HepG2 (cell line): ENCODE results near the gene ARVCF. TPM values are rescaled to one million over a fixed set of nuclear protein-coding genes. Genes with fewer than 3 reads are reported as not detected.

Source experiments
- ATAC-seq: fragments of 200-7000 bp; cut with Tn5 transposase; 3 replicates; pipeline ENCODE4 v1.9.1; 2020; ENCODE audit warnings: mild to moderate bottlenecking, moderate library complexity
- BruUV-seq: library from RNA; stranded (reverse); fragments of 400-500 nt; replicated peaks from 2 replicates; lab custom pipeline; 2021; lab: Mats Ljungman, UMichigan
- CTCF ChIA-PET: fragments of 300-600 bp; formaldehyde crosslinking; extraction: SDS; loops from one replicate; lab custom pipeline; 2021; ENCODE audit warnings: low total read pairs, inconsistent platforms, low intra/inter-chr PET ratio; lab: Yijun Ruan, JAX
- POLR2A ChIA-PET: fragments of 350-600 bp; sonication (Branson Sonifier 250); formaldehyde crosslinking; loops from one replicate; lab custom pipeline; 2020; ENCODE audit warnings: antibody characterized with exemption, inconsistent platforms; lab: Yijun Ruan, JAX
- DNase-seq: peaks from one replicate; pipeline ENCODE4 v3.0.0-alpha.2; 2015; ENCODE audit warnings: low spot score
- FAIRE-seq: peaks from 3 replicates; lab custom pipeline; 2011; peaks lifted over from hg19 to GRCh38; lab: Jason Lieb, UNC
- H2AFZ ChIP-seq: one replicate; pipeline ENCODE4 v1.6.1; 2011; ENCODE audit warnings: low read length, inconsistent platforms
- H3K27ac ChIP-seq: fragments of 300-600 bp; 3 replicates; pipeline ENCODE4 v1.8.0; 2011; ENCODE audit warnings: mixed run types, mild to moderate bottlenecking, mixed read lengths, low read length, inconsistent platforms; ENCODE audit not compliant: insufficient read depth; ENCODE audit errors: extremely low read length
- H3K27me3 ChIP-seq, 2 experiments: fragments of 200-600 bp in 1 of 2; 2 replicates in 1 of 2; 3 replicates in 1 of 2; pipeline versions ENCODE4 v1.6.0 to v1.8.0; 2011; ENCODE audit warnings: low read length in 2 of 2, mild to moderate bottlenecking in 2 of 2, moderate library complexity in 2 of 2, inconsistent platforms in 1 of 2; ENCODE audit not compliant: insufficient read depth in 2 of 2, control insufficient read depth in 1 of 2
- H3K36me3 ChIP-seq, 2 experiments: fragments of 200-600 bp in 1 of 2; replicated peaks in 1 of 2; 2 replicates in 1 of 2; 3 replicates in 1 of 2; pipeline versions ENCODE4 v1.5.1 to v1.8.0; 2011; ENCODE audit warnings: low read length in 2 of 2, inconsistent platforms in 1 of 2; ENCODE audit not compliant: insufficient read depth in 2 of 2, control insufficient read depth in 1 of 2
- H3K4me1 ChIP-seq: 2 replicates; pipeline ENCODE4 v1.5.1; 2012; ENCODE audit warnings: low read length, inconsistent platforms; ENCODE audit not compliant: insufficient read depth
- H3K4me2 ChIP-seq: 2 replicates; pipeline ENCODE4 v1.6.0; 2011; ENCODE audit warnings: low read depth, low read length, inconsistent platforms
- H3K4me3 ChIP-seq, 3 experiments: fragments of 200-600 bp in 1 of 3; sonication (generic), shearing (Covaris generic) in 1 of 3; replicated peaks in 1 of 3; 2 replicates each; pipeline ENCODE4 v1.5.1; 2011 to 2016; ENCODE audit warnings: low read length in 3 of 3, inconsistent platforms in 2 of 3, low read depth in 2 of 3, mild to moderate bottlenecking in 2 of 3, control low read depth in 1 of 3, mixed read lengths in 1 of 3; ENCODE audit not compliant: insufficient read depth in 1 of 3
- H3K79me2 ChIP-seq: one replicate; pipeline ENCODE4 v1.6.1; 2011; ENCODE audit warnings: low read length, inconsistent platforms; ENCODE audit not compliant: insufficient read depth
- H3K9ac ChIP-seq: 2 replicates; pipeline ENCODE4 v1.6.0; 2011; ENCODE audit warnings: mild to moderate bottlenecking, low read depth, low read length, inconsistent platforms; ENCODE audit not compliant: insufficient read depth
- H3K9me3 ChIP-seq: 2 replicates; pipeline ENCODE4 v1.5.1; 2012; ENCODE audit warnings: mild to moderate bottlenecking, low read length
- H4K20me1 ChIP-seq: 2 replicates; pipeline ENCODE4 v1.6.0; 2011; ENCODE audit warnings: inconsistent platforms, mild to moderate bottlenecking, low read length, moderate library complexity; ENCODE audit not compliant: insufficient read depth
- HNF1A ChIP-seq, 2 experiments: sonication (generic) in 1 of 2; formaldehyde crosslinking in 1 of 2; IDR thresholded peaks; 2 replicates each; pipeline versions ENCODE4 v1.4.0 to v1.6.1; 2016 to 2020; ENCODE audit warnings: borderline replicate concordance in 1 of 2, low read depth in 1 of 2, mild to moderate bottlenecking in 1 of 2, missing genetic modification reagents in 1 of 2
- TOE1 ChIP-seq: sonication (generic); formaldehyde crosslinking; IDR thresholded peaks from 2 replicates; pipeline ENCODE4 v1.4.0; 2020; ENCODE audit warnings: mild to moderate bottlenecking, missing genetic modification reagents
- ZBTB37 ChIP-seq: sonication (generic); formaldehyde crosslinking; IDR thresholded peaks from 2 replicates; pipeline ENCODE4 v1.4.0; 2020; ENCODE audit warnings: mild to moderate bottlenecking, missing genetic modification reagents
- ZNF350 ChIP-seq: sonication (generic); formaldehyde crosslinking; IDR thresholded peaks from 2 replicates; pipeline ENCODE4 v1.4.0; 2020; ENCODE audit warnings: mild to moderate bottlenecking, low read depth, missing genetic modification reagents, borderline replicate concordance
- WGBS: methylation state at CpG from one replicate; pipeline ENCODE4 v1.1.6; 2017; ENCODE audit warnings: low lambda C conversion rate; 5-methylcytosine and 5-hydroxymethylcytosine counted together
- in situ Hi-C: cut with HindIII; loops from 2 replicates; pipeline ENCODE4 v1.10.0; 2017; ENCODE audit warnings: low pct_unique_long_range_greater_than_20kb; ENCODE audit not compliant: extremely low pct_ligation_motif_present
- intact Hi-C: fragments of 100-400 bp; cut with micrococcal nuclease; formaldehyde crosslinking; loops from one replicate; pipeline ENCODE4 v1.10.0; 2022; ENCODE audit not compliant: unreplicated experiment
- polyA plus RNA-seq, 8 experiments: library from polyadenylated mRNA; depleted of rRNA in 3 of 8; stranded (reverse) in 7 of 8; unstranded in 1 of 8; fragments of >200 nt; fragmentation: Illumina TruSeq in 4 of 8; extraction: Trizol in 4 of 8; gene quantifications; 2 replicates each; pipeline versions ENCODE4 v1.2.1 to v1.2.3, GENCODE V29; 2011 to 2016; ENCODE audit warnings: low read depth in 4 of 8, missing spikeins in 1 of 8, mixed read lengths in 1 of 8; ENCODE audit not compliant: insufficient read depth in 1 of 8
- total RNA-seq, 5 experiments: library from RNA; depleted of rRNA; stranded (reverse); fragments of >200 nt; fragmentation: Illumina TruSeq; extraction: Trizol; gene quantifications; 2 replicates each; pipeline ENCODE4 v1.2.3, GENCODE V29; 2016; ENCODE audit warnings: low read depth in 1 of 5

Gene ARVCF
- total and polyA plus RNA-seq, 2 of the 13 experiments (the other 11 are each of a cell fraction or from before 2014, with no cell fraction given) = 16.4 to 17.7 TPM

GRCh38 chr22:20039683-20040325, 23.2 kb upstream of the ARVCF start:
- Histone ChIP-seq H3K27ac (no peak overlapping the region), H3K36me3 (peaks cover 0 to 23% of the 10 kb centered on the region in 2 experiments; a peak in 3 of 5 replicates), H3K4me2 (no peak overlapping the region), H3K4me3 (no peak overlapping the region), H2AFZ (no peak overlapping the region), H3K79me2 (no peaks in the 10 kb centered on the region), H3K9ac (no peak overlapping the region), H3K27me3 (no peaks in the 10 kb centered on the region), H4K20me1 (no peaks in the 10 kb centered on the region), H3K4me1 (no peaks in the 10 kb centered on the region), H3K9me3 (no peaks in the 10 kb centered on the region)
- 96% methylated on average over 4 of the region's 9 CpGs for WGBS
- ChIA-PET CTCF (no interaction called here), POLR2A (no interaction called here)
- intact Hi-C loops (no loop called here), in situ Hi-C loops (no loop called here)
- FAIRE-seq (no peak), DNase-seq (no peak), ATAC-seq (no peak)
- TF ChIP-seq ZBTB37 (CRISPR knock-in tag) = no peak
- BruUV-seq = no TSS peak

- POLR2A ChIA-PET = no interaction called here
- intact Hi-C loops (no loop called here), in situ Hi-C loops (no loop called here)
- Histone ChIP-seq H3K9ac (no peak overlapping the region), H3K4me1 (no peaks in the 10 kb centered on the region), H3K36me3 (peaks cover 0 to 15% of the 10 kb centered on the region in 2 experiments; a peak in 3 of 5 replicates), H3K4me3 (no peak overlapping the region), H3K4me2 (no peak overlapping the region), H3K27ac (no peak overlapping the region), H3K79me2 (no peaks in the 10 kb centered on the region), H3K27me3 (no peaks in the 10 kb centered on the region), H2AFZ (no peak overlapping the region), H4K20me1 (no peaks in the 10 kb centered on the region), H3K9me3 (no peaks in the 10 kb centered on the region)
- 92% methylated on average over 7 of the region's 7 CpGs for WGBS
- TF ChIP-seq ZNF350 (CRISPR knock-in tag) (no peak), TOE1 (CRISPR knock-in tag) (no peak), HNF1A (IDR thresholded peaks at IDR 0.05; ENCODE audit: low read depth) (no peak), HNF1A (CRISPR knock-in tag; IDR thresholded peaks at IDR 0.05; ENCODE audit: borderline replicate concordance) (no peak)
- no TSS peak for BruUV-seq
- CTCF ChIA-PET = no interaction called here
- DNase-seq (no peak), FAIRE-seq (no peak), ATAC-seq (no peak)
Observed at GRCh38 chr22:20038574-20038973, 22.0 kb upstream of the ARVCF start.
